OCI-LY7 (cell line): Measurements from ENCODE around the gene TMCC1.

Source experiments
- EZH2phosphoT487 ChIP-seq: fragments of 200-600 bp; sonication (generic); IDR thresholded peaks from 2 replicates; pipeline ENCODE4 v1.6.1; 2018; ENCODE audit warnings: low read depth, borderline replicate concordance, mild to moderate bottlenecking, mixed run types, antibody characterized with exemption, low read length, moderate library complexity, mixed read lengths
- TF ChIP-seq, protein P1 (sequence below): fragments of 200-600 bp; sonication (generic); conservative IDR thresholded peaks from 2 replicates; pipeline ENCODE4 v1.5.1; 2014; ENCODE audit warnings: mild to moderate bottlenecking, antibody characterized with exemption, low read length, moderate library complexity, mixed read lengths

GRCh38 chr3:129648391-129648790 lies 245.1 kb downstream of the TMCC1 start:
- TF ChIP-seq, protein P1, sequence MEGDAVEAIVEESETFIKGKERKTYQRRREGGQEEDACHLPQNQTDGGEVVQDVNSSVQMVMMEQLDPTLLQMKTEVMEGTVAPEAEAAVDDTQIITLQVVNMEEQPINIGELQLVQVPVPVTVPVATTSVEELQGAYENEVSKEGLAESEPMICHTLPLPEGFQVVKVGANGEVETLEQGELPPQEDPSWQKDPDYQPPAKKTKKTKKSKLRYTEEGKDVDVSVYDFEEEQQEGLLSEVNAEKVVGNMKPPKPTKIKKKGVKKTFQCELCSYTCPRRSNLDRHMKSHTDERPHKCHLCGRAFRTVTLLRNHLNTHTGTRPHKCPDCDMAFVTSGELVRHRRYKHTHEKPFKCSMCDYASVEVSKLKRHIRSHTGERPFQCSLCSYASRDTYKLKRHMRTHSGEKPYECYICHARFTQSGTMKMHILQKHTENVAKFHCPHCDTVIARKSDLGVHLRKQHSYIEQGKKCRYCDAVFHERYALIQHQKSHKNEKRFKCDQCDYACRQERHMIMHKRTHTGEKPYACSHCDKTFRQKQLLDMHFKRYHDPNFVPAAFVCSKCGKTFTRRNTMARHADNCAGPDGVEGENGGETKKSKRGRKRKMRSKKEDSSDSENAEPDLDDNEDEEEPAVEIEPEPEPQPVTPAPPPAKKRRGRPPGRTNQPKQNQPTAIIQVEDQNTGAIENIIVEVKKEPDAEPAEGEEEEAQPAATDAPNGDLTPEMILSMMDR: no peak
- TF ChIP-seq EZH2phosphoT487: no peak
